AG04449 (cell line): ENCODE measurements around the gene JMJD4.

ENCODE experiments used
- CTCF ChIA-PET: fragments of 350-600 bp; formaldehyde crosslinking; extraction: SDS; loops from one replicate; lab custom pipeline; 2021; ENCODE audit warnings: antibody characterized with exemption; lab: Yijun Ruan, JAX
- POLR2A ChIA-PET: fragments of 400-600, 350-600 bp; formaldehyde crosslinking; extraction: SDS; loops from one replicate; lab custom pipeline; 2020; ENCODE audit warnings: antibody characterized with exemption, inconsistent platforms; lab: Yijun Ruan, JAX
- DNase-seq: peaks from one replicate; pipeline ENCODE4 v3.0.0-alpha.2; 2010; ENCODE audit warnings: low read depth, low spot score
- H3K4me3 ChIP-seq: 2 replicates; pipeline ENCODE4 v1.5.1; 2011; ENCODE audit warnings: low read depth, mild to moderate bottlenecking, control low read depth, low read length
- TF ChIP-seq, protein P1 (sequence below): IDR thresholded peaks from one replicate; pipeline ENCODE4 v1.5.1; 2011; ENCODE audit warnings: mild to moderate bottlenecking, moderate library complexity, low read length, control low read depth, inconsistent platforms; ENCODE audit not compliant: insufficient read depth; ENCODE audit errors: missing control alignments

JMJD4 gene

DNA sequence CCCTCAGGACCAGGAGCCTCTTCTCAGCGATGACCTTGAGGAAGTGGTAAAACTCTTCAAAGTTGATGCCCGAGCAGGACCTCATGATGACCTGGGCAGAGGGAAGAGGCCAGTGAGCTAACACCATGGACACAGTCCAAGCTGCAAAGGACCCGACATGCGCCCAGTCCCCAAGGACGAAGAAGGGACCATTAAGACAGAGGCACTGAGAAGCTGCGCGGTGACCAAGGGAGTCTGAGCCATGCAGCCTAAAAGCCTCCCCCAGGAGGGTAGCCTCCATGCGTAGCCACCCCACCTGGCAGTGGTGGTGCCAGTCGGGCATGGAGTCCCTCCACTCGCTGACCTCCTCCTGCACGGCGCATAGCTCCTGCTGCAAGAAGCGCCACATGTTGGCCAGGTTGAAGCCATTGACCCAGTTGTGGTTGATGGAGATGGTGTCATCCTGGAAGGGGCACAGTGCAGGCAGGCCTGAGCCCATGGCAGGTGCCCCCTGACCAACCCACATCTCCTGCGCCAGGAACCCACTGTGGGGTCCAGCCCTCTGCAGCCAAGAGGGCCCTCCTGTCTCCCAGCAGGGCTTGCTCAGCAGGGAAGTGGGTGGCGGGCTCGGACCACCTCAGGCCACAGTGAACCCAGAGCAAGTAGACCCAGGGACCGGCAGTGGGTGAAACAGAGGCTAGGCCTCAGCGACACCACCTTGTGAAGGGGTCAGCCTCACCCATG is 2.4 kb downstream of the JMJD4 start:
- ChIA-PET CTCF (interaction anchor here (0.8 to 4.1 kb wide), 4 partner anchors 26 to 221 kb away, joined by 3 to 27 read pairs (median 4); no protein-coding TSS in a partner anchor), POLR2A (no interaction called here)
- H3K4me3 ChIP-seq: no peak overlapping the region

DNA sequence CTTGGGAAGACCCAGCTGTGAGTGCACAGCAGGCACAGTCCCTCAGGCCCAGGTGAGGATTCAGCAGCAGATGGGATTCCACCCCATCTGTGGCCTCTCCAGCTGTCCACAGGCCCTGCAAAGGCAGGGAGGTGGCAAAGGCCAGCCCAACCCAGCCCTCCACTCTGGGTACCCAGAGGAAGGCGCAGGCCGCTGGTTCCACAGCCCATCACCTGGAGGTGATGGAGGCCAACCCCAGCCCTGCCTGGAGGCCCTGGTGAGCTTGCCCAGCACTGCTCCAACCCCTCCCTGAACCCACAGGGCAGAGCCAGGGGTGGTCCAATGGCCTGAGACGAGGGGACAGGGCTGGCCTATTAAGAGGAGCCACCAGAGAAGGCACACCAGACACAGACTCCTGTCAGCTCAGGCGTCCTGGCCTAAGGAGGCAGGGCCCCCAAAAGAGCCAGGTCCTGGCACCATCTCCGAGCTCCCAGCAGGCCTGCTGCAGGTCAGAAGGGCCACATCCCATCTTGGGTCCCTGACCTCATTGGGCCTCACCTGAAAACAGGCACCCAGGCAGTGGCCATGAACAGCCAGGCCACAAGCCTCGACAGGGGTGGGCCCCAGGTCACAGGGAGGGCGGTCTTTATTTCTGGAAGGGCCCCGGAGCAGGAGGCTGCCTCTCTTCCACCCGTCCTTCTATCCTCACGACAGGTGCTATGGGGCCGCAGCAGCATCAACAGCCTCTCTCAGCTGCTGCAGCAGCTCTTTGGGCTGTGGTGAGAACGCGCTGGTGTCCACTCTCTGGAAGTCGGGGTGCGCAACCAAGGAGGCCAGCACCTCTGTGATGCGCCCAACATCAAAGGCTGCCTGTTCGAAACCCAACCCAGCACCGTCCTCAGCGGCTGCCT is 3.2 kb downstream of the JMJD4 start:
- TF ChIP-seq, protein P1, sequence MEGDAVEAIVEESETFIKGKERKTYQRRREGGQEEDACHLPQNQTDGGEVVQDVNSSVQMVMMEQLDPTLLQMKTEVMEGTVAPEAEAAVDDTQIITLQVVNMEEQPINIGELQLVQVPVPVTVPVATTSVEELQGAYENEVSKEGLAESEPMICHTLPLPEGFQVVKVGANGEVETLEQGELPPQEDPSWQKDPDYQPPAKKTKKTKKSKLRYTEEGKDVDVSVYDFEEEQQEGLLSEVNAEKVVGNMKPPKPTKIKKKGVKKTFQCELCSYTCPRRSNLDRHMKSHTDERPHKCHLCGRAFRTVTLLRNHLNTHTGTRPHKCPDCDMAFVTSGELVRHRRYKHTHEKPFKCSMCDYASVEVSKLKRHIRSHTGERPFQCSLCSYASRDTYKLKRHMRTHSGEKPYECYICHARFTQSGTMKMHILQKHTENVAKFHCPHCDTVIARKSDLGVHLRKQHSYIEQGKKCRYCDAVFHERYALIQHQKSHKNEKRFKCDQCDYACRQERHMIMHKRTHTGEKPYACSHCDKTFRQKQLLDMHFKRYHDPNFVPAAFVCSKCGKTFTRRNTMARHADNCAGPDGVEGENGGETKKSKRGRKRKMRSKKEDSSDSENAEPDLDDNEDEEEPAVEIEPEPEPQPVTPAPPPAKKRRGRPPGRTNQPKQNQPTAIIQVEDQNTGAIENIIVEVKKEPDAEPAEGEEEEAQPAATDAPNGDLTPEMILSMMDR: no peak
- POLR2A ChIA-PET: no interaction called here
- CTCF ChIA-PET: interaction anchor here (0.8 to 4.1 kb wide), 6 partner anchors 27 to 273 kb away, joined by 3 to 27 read pairs (median 4); no protein-coding TSS in a partner anchor
- no peak overlapping the region for H3K4me3 ChIP-seq
- DNase-seq: no peak

More for the DNA sequence above, 2.4 kb downstream of the JMJD4 start:
- DNase-seq: no peak
- TF ChIP-seq, protein P1: no peak

DNA sequence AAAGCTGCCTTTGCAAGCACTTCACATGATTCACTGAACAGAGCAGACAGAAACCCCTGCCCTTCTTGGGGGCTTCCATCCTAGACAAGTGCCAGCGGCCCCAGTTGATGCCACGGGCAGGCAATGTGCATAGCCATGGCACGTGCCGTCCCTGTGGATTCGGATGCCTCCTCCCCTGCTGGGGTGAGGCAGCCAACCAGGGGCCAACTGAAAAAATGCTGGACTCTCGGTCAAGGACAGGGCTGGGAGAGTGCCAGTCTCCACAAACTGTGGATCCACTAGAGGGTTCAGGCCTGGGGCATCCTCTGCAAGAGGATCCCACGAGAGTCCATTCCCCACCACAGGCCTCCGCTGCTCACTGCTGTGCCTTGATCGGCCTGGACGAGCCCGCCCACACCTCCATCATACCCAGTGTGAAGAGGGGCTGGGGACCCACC is 3.8 kb downstream of the JMJD4 start:
- H3K4me3 ChIP-seq: no peak overlapping the region
- TF ChIP-seq, protein P1: no peak
- POLR2A ChIA-PET: no interaction called here
- no peak for DNase-seq
- CTCF ChIA-PET: interaction anchor here (1.0 to 4.1 kb wide), 12 partner anchors 12 to 273 kb away, joined by 3 to 27 read pairs (median 5); partner anchors contain the start of gene WNT9A

DNA sequence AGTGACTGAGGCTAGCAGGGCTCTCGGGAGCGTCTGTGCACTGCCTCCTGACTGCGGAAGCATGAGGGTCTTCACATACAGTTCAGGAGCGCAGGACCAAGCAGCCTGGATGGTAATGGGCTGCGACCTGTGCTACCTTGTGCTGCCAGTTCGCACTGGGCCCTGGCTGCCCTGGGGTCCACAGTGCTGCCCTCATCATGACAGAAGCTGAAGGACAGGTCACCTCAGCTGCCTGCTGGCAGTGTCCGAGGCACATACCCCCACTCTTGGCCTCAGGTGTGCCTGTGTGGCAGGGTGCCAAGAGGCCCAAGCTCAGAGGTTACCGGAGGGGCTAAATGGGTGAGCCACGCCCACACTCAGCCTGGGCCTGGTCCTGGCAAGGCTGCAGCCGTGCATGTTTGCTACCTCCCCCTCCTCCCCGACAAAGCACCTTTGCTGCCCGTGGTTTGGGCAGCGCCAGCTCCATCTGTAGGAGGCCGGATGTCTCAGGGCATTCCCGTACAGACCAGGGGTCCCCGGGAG is 4.4 kb downstream of the JMJD4 start:
- TF ChIP-seq, protein P1: no peak
- no peak overlapping the region for H3K4me3 ChIP-seq
- DNase-seq: no peak
- POLR2A ChIA-PET: interaction anchor here (1.0 kb wide), 1 partner anchor 222 kb away, joined by 5 read pairs; no protein-coding TSS in a partner anchor
- CTCF ChIA-PET: interaction anchor here (0.6 to 4.1 kb wide), 20 partner anchors 9 to 274 kb away, joined by 3 to 27 read pairs (median 3); partner anchors contain the start of gene WNT9A

DNA sequence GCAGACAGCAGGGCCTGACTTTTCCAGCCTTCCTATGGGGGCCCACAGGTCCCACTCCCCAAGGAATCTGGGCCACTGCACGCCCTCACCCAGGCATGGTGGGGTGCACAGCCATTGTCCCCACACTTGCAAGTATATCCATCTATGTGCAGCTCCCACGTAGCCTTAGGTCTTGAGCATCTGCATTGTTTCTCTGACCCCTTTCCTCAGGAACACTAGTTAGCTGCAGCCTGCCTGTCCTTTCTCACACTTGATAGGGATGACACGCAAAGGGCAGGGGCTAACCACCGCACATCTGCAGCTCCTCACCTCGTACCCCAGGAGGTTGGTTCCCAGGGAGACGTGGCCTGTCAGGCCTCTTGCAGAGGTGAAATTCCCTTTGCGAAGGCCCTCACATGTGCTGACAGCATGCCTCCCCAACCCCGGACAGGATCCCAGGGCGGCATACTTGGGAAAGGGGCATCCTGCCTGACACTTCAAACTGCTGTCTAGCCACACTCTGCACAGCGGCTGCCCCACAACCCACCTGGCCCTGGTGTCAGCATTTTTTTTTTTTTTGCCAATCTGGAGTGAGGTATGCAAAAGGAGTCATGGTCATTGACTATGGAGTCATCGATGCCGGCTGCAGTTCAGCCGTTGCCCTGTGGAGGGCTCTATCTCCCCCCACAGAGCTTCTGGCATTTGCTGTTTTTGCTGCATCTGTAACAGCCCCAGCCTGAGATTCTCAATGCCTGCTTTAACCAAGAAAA is 5.0 kb downstream of the JMJD4 start:
- TF ChIP-seq, protein P1: peak; percentile 82
- DNase-seq: no peak
- ChIA-PET POLR2A (interaction anchor here (1.0 kb wide), 1 partner anchor 223 kb away, joined by 5 read pairs; no protein-coding TSS in a partner anchor), CTCF (interaction anchor here (0.6 to 4.1 kb wide), 21 partner anchors 9 to 275 kb away, joined by 3 to 27 read pairs (median 3); partner anchors contain the start of gene WNT9A)
- no peak overlapping the region for H3K4me3 ChIP-seq
